ENCODE measurements around the gene HAPSTR1. TPM values are rescaled to one million over a fixed set of nuclear protein-coding genes. Genes with fewer than 3 reads are reported as not detected.

The HAPSTR1 gene
- total and polyA plus RNA-seq, 2 donors (not counting 3 experiments of a cell fraction or from before 2014, with no cell fraction given), result 15.7 to 63.7 TPM

- dilution Hi-C loops (cut with MboI; ENCODE audit: extremely low pct_ligation_motif_present, low sequenced_read_pairs), result no loop called here
- peaks cover 7 to 10% of the 10 kb centered on the region in 2 experiments for H3K36me3 ChIP-seq (ENCODE audit: control insufficient read depth in 2 of 2, extremely low read depth in 1 of 2, insufficient read depth in 2 of 2, low read length in 2 of 2)
- ChIA-PET POLR2A (no interaction called here), CTCF (interaction anchor here (0.5 to 1.6 kb wide), 5 partner anchors 10 to 77 kb away, joined by 3 to 6 read pairs (median 3); no protein-coding TSS in a partner anchor)
- H3K27me3 ChIP-seq (ENCODE audit: control insufficient read depth in 2 of 2, insufficient read depth in 2 of 2, low read length in 2 of 2), result no peaks in the 10 kb centered on the region
- H2AFZ ChIP-seq (ENCODE audit: low read depth, low read length), result no peak overlapping the region
- H3K4me2 ChIP-seq (ENCODE audit: insufficient read depth, low read length), result no peak overlapping the region
- intact Hi-C loops (cut with micrococcal nuclease), result no loop called here
- H3K27ac ChIP-seq (ENCODE audit: insufficient read depth, low read depth, low read length), result no peak overlapping the region
- no peak for DNase-seq (ENCODE audit: low read depth, low spot score)
- FAIRE-seq, result no peak
- TF ChIP-seq GATA2 (IDR thresholded peaks at IDR 0.05; ENCODE audit: insufficient read depth, insufficient read length, low read depth, low read length), result no peak
- TF ChIP-seq POLR2A (IDR thresholded peaks at IDR 0.05; ENCODE audit: low read depth, low read length), result no peak
- no peak for TF ChIP-seq JUN (IDR thresholded peaks at IDR 0.05; ENCODE audit: borderline replicate concordance, insufficient read depth, insufficient read length, low read depth)
- no peak for TF ChIP-seq POLR2AphosphoS5 (IDR thresholded peaks at IDR 0.05; ENCODE audit: insufficient read depth, low read depth, low read length)
- no peak for TF ChIP-seq EZH2 (IDR thresholded peaks at IDR 0.05; ENCODE audit: borderline replicate concordance, low read depth, low read length, severe bottlenecking)
- H3K4me3 ChIP-seq (replicated peaks in 1 of 3; ENCODE audit: insufficient read depth in 1 of 3, low read depth in 1 of 3, low read length in 3 of 3), result no peak overlapping the region
- no peak overlapping the region for H3K9ac ChIP-seq (replicated peaks; ENCODE audit: extremely low read depth, insufficient read depth, low read length)
- no TSS peak for BruUV-seq (replicated peaks)
- H3K4me1 ChIP-seq (ENCODE audit: control insufficient read depth, extremely low read depth, insufficient read depth, low read length), result peaks cover 23% of the 10 kb centered on the region
- peaks cover 2% of the 10 kb centered on the region for H4K20me1 ChIP-seq (replicated peaks; ENCODE audit: control insufficient read depth, extremely low read depth, insufficient read depth, low read length)
- H3K79me2 ChIP-seq (ENCODE audit: control insufficient read depth, insufficient read depth, low read length), result peaks cover 37% of the 10 kb centered on the region
- no peaks in the 10 kb centered on the region for H3K9me1 ChIP-seq (replicated peaks; ENCODE audit: control insufficient read depth, extremely low read depth, insufficient read depth, low read length)
- no peaks in the 10 kb centered on the region for H3K9me3 ChIP-seq (replicated peaks; ENCODE audit: control insufficient read depth, insufficient read depth, low read length)
These were observed 33.6 kb downstream of the HAPSTR1 start for GRCh38 chr16:9124908-9125584.

DNA sequence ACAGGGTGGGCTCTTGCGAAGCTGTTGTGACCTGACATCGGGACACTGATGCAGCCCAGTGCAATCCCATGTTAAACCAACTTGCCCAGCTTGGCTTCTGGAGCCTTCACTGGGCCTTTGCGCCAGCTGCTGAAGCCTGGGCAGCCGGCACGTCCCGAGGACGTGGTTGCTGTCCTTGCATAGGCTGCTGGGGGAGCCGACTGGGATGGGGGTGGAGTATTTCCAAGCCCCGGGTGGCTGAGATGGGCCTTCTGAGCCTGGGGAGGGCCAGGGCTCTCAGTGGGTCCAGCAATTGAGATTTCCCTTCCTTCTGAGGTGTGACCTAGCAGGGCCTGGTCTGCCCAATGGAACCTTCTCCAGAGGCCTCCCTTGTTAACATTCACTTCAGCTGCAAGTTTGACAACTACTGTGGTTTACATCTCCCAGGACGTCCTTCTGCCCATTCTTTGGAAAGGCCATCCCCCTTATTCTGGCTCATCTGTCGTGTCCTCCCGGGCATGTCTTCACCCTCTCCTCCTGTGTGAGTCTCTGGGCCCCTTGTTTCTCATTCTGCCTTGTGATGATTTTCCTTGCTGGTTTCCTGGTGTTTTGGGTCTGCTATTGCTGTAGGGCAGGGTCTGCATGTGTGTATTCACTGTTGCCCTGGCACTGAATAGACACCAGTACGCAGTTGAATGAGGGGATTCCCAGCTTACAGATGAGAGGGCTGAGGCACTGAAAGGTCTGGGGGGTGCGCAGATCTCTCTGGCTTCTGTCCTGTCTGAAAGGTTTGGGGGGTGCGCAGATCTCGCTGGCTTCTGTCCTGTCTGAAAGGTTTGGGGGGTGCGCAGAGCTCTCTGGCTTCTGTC is 34.4 kb downstream of the HAPSTR1 start:
- no peaks in the 10 kb centered on the region for H3K9me1 ChIP-seq (replicated peaks; ENCODE audit: control insufficient read depth, extremely low read depth, insufficient read depth, low read length)
- no peak overlapping the region for H3K4me3 ChIP-seq (replicated peaks in 1 of 3; ENCODE audit: insufficient read depth in 1 of 3, low read depth in 1 of 3, low read length in 3 of 3)
- no peak for TF ChIP-seq POLR2AphosphoS5 (IDR thresholded peaks at IDR 0.05; ENCODE audit: insufficient read depth, low read depth, low read length)
- TF ChIP-seq POLR2A (IDR thresholded peaks at IDR 0.05; ENCODE audit: low read depth, low read length), result no peak
- TF ChIP-seq, protein P1, sequence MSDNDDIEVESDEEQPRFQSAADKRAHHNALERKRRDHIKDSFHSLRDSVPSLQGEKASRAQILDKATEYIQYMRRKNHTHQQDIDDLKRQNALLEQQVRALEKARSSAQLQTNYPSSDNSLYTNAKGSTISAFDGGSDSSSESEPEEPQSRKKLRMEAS (IDR thresholded peaks at IDR 0.05; ENCODE audit: insufficient read depth, insufficient read length), result no peak
- no peak for TF ChIP-seq JUN (IDR thresholded peaks at IDR 0.05; ENCODE audit: borderline replicate concordance, insufficient read depth, insufficient read length, low read depth)
- no peak for TF ChIP-seq CTCF (IDR thresholded peaks at IDR 0.05; ENCODE audit: extremely low read depth in 1 of 2, insufficient read depth in 1 of 2, low read depth in 1 of 2, low read length in 2 of 2)
- TF ChIP-seq FOS (IDR thresholded peaks at IDR 0.05; ENCODE audit: borderline replicate concordance, insufficient read depth, low read length), result no peak
- no peak for TF ChIP-seq EZH2 (IDR thresholded peaks at IDR 0.05; ENCODE audit: borderline replicate concordance, low read depth, low read length, severe bottlenecking)
- TF ChIP-seq GATA2 (IDR thresholded peaks at IDR 0.05; ENCODE audit: insufficient read depth, insufficient read length, low read depth, low read length), result no peak
- TF ChIP-seq MYC (IDR thresholded peaks at IDR 0.05; ENCODE audit: low read depth, low read length), result no peak
- H3K4me2 ChIP-seq (ENCODE audit: insufficient read depth, low read length), result no peak overlapping the region
- ChIA-PET CTCF (interaction anchor here (1.1 to 1.6 kb wide), 4 partner anchors 9 to 78 kb away, joined by 3 to 6 read pairs (median 4); no protein-coding TSS in a partner anchor), POLR2A (no interaction called here)
- FAIRE-seq (no peak), DNase-seq (ENCODE audit: low read depth, low spot score) (no peak)
- H3K79me2 ChIP-seq (ENCODE audit: control insufficient read depth, insufficient read depth, low read length), result peaks cover 34% of the 10 kb centered on the region
- peaks cover 7 to 10% of the 10 kb centered on the region in 2 experiments for H3K36me3 ChIP-seq (ENCODE audit: control insufficient read depth in 2 of 2, extremely low read depth in 1 of 2, insufficient read depth in 2 of 2, low read length in 2 of 2)
- dilution Hi-C loops (cut with MboI; ENCODE audit: extremely low pct_ligation_motif_present, low sequenced_read_pairs) (no loop called here), intact Hi-C loops (cut with micrococcal nuclease) (no loop called here)
- H3K9me3 ChIP-seq (replicated peaks; ENCODE audit: control insufficient read depth, insufficient read depth, low read length), result no peaks in the 10 kb centered on the region
- peaks cover 2% of the 10 kb centered on the region for H4K20me1 ChIP-seq (replicated peaks; ENCODE audit: control insufficient read depth, extremely low read depth, insufficient read depth, low read length)
- no peak overlapping the region for H2AFZ ChIP-seq (ENCODE audit: low read depth, low read length)
- H3K27me3 ChIP-seq (ENCODE audit: control insufficient read depth in 2 of 2, insufficient read depth in 2 of 2, low read length in 2 of 2), result no peaks in the 10 kb centered on the region
- H3K9ac ChIP-seq (replicated peaks; ENCODE audit: extremely low read depth, insufficient read depth, low read length), result no peak overlapping the region
- no TSS peak for BruUV-seq (replicated peaks)
- H3K4me1 ChIP-seq (ENCODE audit: control insufficient read depth, extremely low read depth, insufficient read depth, low read length), result peaks cover 23% of the 10 kb centered on the region
- no peak overlapping the region for H3K27ac ChIP-seq (ENCODE audit: insufficient read depth, low read depth, low read length)
